ENCODE measurements around the gene VSIG10L. TPM values are rescaled to one million over a fixed set of nuclear protein-coding genes. Genes with fewer than 3 reads are reported as not detected.

Gene VSIG10L
- total and polyA plus RNA-seq, 2 donors from 2014 or later, result 1.8 to 2.2 TPM

GRCh38 chr19:51337861-51338562 lies 3.9 kb downstream of the VSIG10L start:
- no peaks in the 10 kb centered on the region for H3K9me3 ChIP-seq (ENCODE audit: control insufficient read depth in 2 of 3, insufficient read depth in 1 of 3, low read length in 3 of 3)
- DNase-seq (peak in 1 of 5 donors; percentile 68), FAIRE-seq (no peak)
- H3K27ac ChIP-seq (ENCODE audit: low read depth in 2 of 2, low read length in 2 of 2), result no peak overlapping the region
- peaks cover 0 to 7% (median 0%) of the 10 kb centered on the region in 3 donors for H3K4me1 ChIP-seq (ENCODE audit: control insufficient read depth in 2 of 3, insufficient read depth in 2 of 3, low read depth in 1 of 3, low read length in 3 of 3)
- no peak for TF ChIP-seq CTCF (IDR thresholded peaks at IDR 0.05; ENCODE audit: borderline replicate concordance, extremely low read depth, insufficient read depth)
- H3K27me3 ChIP-seq (ENCODE audit: control insufficient read depth, insufficient read depth, low read length), result no peaks in the 10 kb centered on the region
- H3K36me3 ChIP-seq (ENCODE audit: control insufficient read depth in 2 of 3, insufficient read depth in 3 of 3, low read length in 3 of 3), result no peaks in the 10 kb centered on the region
- intact Hi-C loops (cut with DNase I), result no loop called here
- no peak overlapping the region for H3K4me3 ChIP-seq (ENCODE audit: low read length in 3 of 3)
- H3K9ac ChIP-seq (ENCODE audit: low read length in 3 of 3), result no peak overlapping the region

- peaks cover 0 to 7% (median 0%) of the 10 kb centered on the region in 3 donors for H3K4me1 ChIP-seq (ENCODE audit: control insufficient read depth in 2 of 3, insufficient read depth in 2 of 3, low read depth in 1 of 3, low read length in 3 of 3)
- H3K36me3 ChIP-seq (ENCODE audit: control insufficient read depth in 2 of 3, insufficient read depth in 3 of 3, low read length in 3 of 3), result no peaks in the 10 kb centered on the region
- no peak overlapping the region for H3K9ac ChIP-seq (ENCODE audit: low read length in 3 of 3)
- H3K9me3 ChIP-seq (ENCODE audit: control insufficient read depth in 2 of 3, insufficient read depth in 1 of 3, low read length in 3 of 3), result no peaks in the 10 kb centered on the region
- no peak overlapping the region for H3K27ac ChIP-seq (ENCODE audit: low read depth in 2 of 2, low read length in 2 of 2)
- no peak for TF ChIP-seq CTCF (IDR thresholded peaks at IDR 0.05; ENCODE audit: borderline replicate concordance, extremely low read depth, insufficient read depth)
- FAIRE-seq (no peak), DNase-seq (peak in 1 of 5 donors; percentile 77)
- no peaks in the 10 kb centered on the region for H3K27me3 ChIP-seq (ENCODE audit: control insufficient read depth, insufficient read depth, low read length)
- intact Hi-C loops (cut with DNase I), result no loop called here
- H3K4me3 ChIP-seq (ENCODE audit: low read length in 3 of 3), result no peak overlapping the region
Observed at GRCh38 chr19:51337141-51337860, 4.6 kb downstream of the VSIG10L start.

- intact Hi-C loops (cut with DNase I), result no loop called here
Observed at GRCh38 chr19:51333836-51334460, 8.0 kb downstream of the VSIG10L start.

More at GRCh38 chr19:51333836-51334460, 8.0 kb downstream of the VSIG10L start:
- FAIRE-seq (no peak), DNase-seq (peak in 1 of 5 donors; percentile 39)
- no peak for TF ChIP-seq CTCF (IDR thresholded peaks at IDR 0.05; ENCODE audit: borderline replicate concordance, extremely low read depth, insufficient read depth)
- Histone ChIP-seq H3K27me3 (ENCODE audit: control insufficient read depth, insufficient read depth, low read length) (no peaks in the 10 kb centered on the region), H3K9ac (ENCODE audit: low read length in 3 of 3) (no peak overlapping the region), H3K4me1 (ENCODE audit: control insufficient read depth in 2 of 3, insufficient read depth in 2 of 3, low read depth in 1 of 3, low read length in 3 of 3) (peaks cover 0 to 2% (median 0%) of the 10 kb centered on the region in 3 donors), H3K9me3 (ENCODE audit: control insufficient read depth in 2 of 3, insufficient read depth in 1 of 3, low read length in 3 of 3) (no peaks in the 10 kb centered on the region), H3K36me3 (ENCODE audit: control insufficient read depth in 2 of 3, insufficient read depth in 3 of 3, low read length in 3 of 3) (no peaks in the 10 kb centered on the region), H3K27ac (ENCODE audit: low read depth in 2 of 2, low read length in 2 of 2) (no peak overlapping the region), H3K4me3 (ENCODE audit: low read length in 3 of 3) (no peak overlapping the region)
